HFFc6 (cell line): ENCODE results near the gene RALGPS1. TPM values are rescaled to one million over a fixed set of nuclear protein-coding genes. Genes with fewer than 3 reads are reported as not detected.

Experiments
- DNase-seq: peaks from one replicate; pipeline ENCODE4 v3.0.0-alpha.2; 2018
- H3K27ac Mint-ChIP-seq: 2 replicates; pipeline ENCODE4 v1.8.0; 2020; ENCODE audit warnings: mild to moderate bottlenecking, mixed read lengths
- H3K27me3 Mint-ChIP-seq: 2 replicates; pipeline ENCODE4 v1.8.0; 2021; ENCODE audit warnings: mild to moderate bottlenecking, moderate library complexity, mixed read lengths; ENCODE audit not compliant: insufficient read depth
- H3K36me3 Mint-ChIP-seq: 2 replicates; pipeline ENCODE4 v1.8.0; 2021; ENCODE audit warnings: low read depth, mixed read lengths
- H3K4me1 Mint-ChIP-seq: 2 replicates; pipeline ENCODE4 v1.8.0; 2020; ENCODE audit warnings: low read depth, mixed read lengths
- H3K4me3 Mint-ChIP-seq: 2 replicates; pipeline ENCODE4 v1.8.0; 2020; ENCODE audit warnings: mild to moderate bottlenecking, moderate library complexity, mixed read lengths
- H3K9me3 Mint-ChIP-seq: 2 replicates; pipeline ENCODE4 v1.8.0; 2020; ENCODE audit warnings: mild to moderate bottlenecking, mixed read lengths
- total RNA-seq, 6 experiments: library from RNA; stranded (reverse); fragmentation: NEBNext Ultra II Directional; extraction: Animal tissue kit (Norgen Biotek cat#: 25700); gene quantifications; 2 replicates in 1 of 6; 3 replicates in 5 of 6; pipeline ENCODE4 v1.2.3, GENCODE V29; 2021
- TF ChIP-seq, protein P1 (sequence below): fragments of 200-600 bp; sonication (generic); IDR thresholded peaks from 2 replicates; pipeline ENCODE4 v1.5.0; 2021; ENCODE audit warnings: antibody characterized with exemption, mild to moderate bottlenecking

RALGPS1 gene
- total RNA-seq, 6 experiments from 2014 or later: 0.68 to 1.6 (median 1.1) TPM

DNA sequence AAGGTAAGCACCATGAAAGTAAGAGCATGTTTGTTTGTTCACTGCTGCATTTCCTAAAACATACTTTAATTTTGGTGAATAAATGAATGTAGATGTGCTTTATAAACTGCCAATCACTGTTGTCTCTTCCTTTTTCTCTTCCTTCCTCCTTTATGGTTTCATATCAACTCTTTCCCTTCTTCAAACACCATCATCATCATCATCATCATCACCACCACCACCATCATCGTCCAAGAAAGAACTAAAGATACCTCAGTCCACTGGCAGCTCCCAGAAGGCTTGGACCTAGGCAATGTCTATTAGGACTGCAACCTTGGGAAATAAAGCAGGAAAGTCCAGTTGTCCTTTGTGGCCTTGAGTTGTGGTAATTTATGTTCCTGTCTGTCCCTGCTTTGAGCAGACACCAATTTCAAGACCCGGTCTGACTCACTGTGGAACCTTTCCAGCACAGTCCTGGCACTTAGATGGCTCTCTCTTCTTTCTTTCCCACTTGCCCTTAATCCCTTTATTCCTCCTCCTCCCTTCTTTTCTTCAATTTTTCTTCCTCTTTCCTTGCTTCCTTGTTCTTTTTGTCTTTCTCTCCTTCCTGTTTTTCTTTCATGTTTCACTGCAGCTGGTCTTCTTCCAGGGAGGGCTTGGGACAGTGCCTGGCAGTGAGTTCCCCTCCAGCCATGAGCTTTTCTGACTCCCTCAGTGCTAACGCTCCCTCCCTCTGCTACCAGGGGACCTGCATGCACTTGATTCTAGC is 108.5 kb downstream of the RALGPS1 start:
- Mint-ChIP-seq H3K9me3 (no peaks in the 10 kb centered on the region), H3K36me3 (no peaks in the 10 kb centered on the region), H3K27me3 (no peaks in the 10 kb centered on the region; the same call in 1 of the 2 replicates), H3K4me3 (no peak overlapping the region), H3K27ac (peak overlapping the region; percentile 74), H3K4me1 (peaks cover 22% of the 10 kb centered on the region)
- no peak for DNase-seq
- TF ChIP-seq, protein P1, sequence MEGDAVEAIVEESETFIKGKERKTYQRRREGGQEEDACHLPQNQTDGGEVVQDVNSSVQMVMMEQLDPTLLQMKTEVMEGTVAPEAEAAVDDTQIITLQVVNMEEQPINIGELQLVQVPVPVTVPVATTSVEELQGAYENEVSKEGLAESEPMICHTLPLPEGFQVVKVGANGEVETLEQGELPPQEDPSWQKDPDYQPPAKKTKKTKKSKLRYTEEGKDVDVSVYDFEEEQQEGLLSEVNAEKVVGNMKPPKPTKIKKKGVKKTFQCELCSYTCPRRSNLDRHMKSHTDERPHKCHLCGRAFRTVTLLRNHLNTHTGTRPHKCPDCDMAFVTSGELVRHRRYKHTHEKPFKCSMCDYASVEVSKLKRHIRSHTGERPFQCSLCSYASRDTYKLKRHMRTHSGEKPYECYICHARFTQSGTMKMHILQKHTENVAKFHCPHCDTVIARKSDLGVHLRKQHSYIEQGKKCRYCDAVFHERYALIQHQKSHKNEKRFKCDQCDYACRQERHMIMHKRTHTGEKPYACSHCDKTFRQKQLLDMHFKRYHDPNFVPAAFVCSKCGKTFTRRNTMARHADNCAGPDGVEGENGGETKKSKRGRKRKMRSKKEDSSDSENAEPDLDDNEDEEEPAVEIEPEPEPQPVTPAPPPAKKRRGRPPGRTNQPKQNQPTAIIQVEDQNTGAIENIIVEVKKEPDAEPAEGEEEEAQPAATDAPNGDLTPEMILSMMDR: no peak

DNA sequence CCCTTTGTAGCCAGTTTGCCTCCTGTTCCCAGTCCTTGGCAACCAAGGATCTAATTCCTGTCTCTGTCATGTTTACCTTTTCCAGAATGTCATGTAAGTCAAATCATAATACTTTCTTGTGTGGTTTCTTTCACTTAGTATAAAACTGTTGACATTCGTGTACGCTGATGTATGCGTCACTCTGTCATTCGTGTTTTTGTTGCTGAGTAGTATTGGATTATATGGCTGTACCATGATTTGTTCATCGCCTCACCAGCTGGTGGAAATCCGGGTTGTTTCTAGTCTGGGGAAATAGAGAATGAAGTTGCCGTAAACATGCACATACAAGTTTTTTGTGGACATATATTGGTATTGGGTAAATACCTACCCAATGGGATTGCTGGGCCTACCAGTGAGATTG is 110.5 kb downstream of the RALGPS1 start:
- H3K9me3 Mint-ChIP-seq: no peaks in the 10 kb centered on the region
- H3K27me3 Mint-ChIP-seq: no peaks in the 10 kb centered on the region; the same call in none of the 2 replicates
- H3K4me1 Mint-ChIP-seq: peaks cover 22% of the 10 kb centered on the region
- TF ChIP-seq, protein P1: no peak
- no peak overlapping the region for H3K4me3 Mint-ChIP-seq
- no peaks in the 10 kb centered on the region for H3K36me3 Mint-ChIP-seq
- no peak for DNase-seq
- no peak overlapping the region for H3K27ac Mint-ChIP-seq

DNA sequence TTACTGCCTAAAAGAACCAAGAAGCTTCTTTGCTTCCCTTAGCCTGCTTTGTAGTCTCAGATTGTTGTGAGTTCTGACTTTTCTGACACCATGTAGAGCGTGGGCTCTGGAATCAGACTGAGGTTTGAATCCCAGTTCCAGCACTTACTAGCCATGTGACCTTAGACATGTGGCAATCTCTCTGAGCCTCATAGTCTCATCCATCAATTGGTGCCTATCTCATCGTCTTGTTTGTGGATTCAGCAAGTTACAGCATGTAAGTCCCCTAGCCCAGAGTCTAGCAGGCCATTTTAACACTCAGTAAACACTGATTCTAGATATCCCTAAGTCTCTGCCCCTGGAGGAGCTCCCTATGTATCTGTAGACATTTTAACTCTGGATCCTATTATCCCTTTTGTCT is 113.1 kb downstream of the RALGPS1 start:
- Mint-ChIP-seq H3K4me3 (no peak overlapping the region), H3K27me3 (no peaks in the 10 kb centered on the region; the same call in none of the 2 replicates), H3K27ac (no peak overlapping the region), H3K4me1 (peaks cover 9% of the 10 kb centered on the region), H3K36me3 (no peaks in the 10 kb centered on the region), H3K9me3 (no peaks in the 10 kb centered on the region)
- TF ChIP-seq, protein P1: no peak
- no peak for DNase-seq

DNA sequence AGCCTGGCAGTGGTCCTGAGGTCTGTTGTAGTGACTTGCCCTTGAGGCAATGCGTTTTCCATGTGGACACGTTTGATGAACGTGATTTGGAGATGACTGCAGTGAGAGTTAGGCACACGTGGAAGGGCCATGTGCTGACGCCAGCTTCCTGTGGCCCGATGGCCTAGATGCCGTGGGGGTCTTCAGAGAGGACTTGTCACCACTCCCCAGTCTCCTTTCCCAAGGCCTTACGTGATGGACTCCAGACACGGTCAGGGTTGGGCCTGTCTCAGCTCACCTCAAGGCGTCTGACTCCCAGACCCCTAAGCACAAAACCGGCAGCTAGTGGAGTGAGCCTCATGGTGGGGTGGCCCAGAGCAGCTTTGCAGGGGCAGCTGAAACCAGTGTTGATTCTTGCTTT is 115.0 kb downstream of the RALGPS1 start:
- Mint-ChIP-seq H3K4me1 (no peaks in the 10 kb centered on the region), H3K36me3 (no peaks in the 10 kb centered on the region), H3K4me3 (no peak overlapping the region), H3K9me3 (no peaks in the 10 kb centered on the region), H3K27ac (no peak overlapping the region), H3K27me3 (no peaks in the 10 kb centered on the region; the same call in none of the 2 replicates)
- DNase-seq: no peak
- TF ChIP-seq, protein P1: no peak

DNA sequence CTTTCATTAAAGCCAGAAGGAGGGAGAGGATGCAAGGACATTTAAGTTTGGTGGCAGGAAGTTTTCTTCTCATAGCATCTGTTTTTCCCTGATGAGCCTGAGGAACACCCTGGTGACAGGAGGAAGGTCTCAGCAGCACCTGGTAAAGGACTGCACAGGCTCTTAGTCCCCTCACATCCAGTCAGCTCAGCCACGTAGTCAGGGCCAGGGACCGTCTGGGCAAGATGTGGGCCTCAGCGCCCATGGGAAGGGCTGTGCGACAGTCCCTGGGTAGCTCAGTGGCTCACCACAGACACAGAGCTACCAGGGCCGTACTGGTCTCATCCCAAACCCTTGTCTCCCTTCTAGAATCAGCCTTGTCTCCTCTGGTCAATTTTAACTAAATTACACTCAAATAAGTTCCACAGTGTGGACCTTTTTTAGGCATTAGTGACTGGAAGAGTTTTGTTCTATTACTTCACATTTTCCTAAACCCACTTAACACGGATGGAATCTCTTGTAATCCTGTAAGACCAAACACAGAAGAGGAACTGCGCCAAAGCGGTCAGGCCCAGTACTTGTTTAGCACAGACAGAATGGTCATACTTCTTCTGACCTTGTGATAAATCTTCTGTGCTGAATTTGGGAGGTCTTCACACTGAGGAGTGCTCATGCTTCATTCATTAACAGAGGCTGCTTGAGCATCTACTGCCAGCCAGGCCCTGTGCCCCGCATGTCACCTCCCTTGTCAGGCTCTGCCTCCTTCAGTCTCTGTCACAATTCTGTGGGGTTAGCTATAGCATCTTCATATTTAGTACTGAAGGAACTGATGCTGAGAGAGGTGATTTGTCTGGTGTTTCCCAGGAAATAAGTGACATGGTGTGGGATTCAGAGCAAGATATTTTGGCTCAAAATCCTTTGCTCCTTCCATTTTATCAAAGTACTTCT is 116.5 kb downstream of the RALGPS1 start:
- no peaks in the 10 kb centered on the region for H3K36me3 Mint-ChIP-seq
- no peaks in the 10 kb centered on the region for H3K4me1 Mint-ChIP-seq
- H3K27me3 Mint-ChIP-seq: peaks cover 2% of the 10 kb centered on the region
- no peaks in the 10 kb centered on the region for H3K9me3 Mint-ChIP-seq
- TF ChIP-seq, protein P1: no peak
- no peak overlapping the region for H3K4me3 Mint-ChIP-seq
- H3K27ac Mint-ChIP-seq: no peak overlapping the region
- DNase-seq: no peak
